Common myeloid progenitor, CD34-positive (primary cell): ENCODE measurements around the gene KRTAP12-3.

ENCODE experiments used
- CTCF ChIA-PET: fragments of 350-600 bp; sonication (Branson Sonifier 250); formaldehyde crosslinking; loops from one replicate; lab custom pipeline; 2021; ENCODE audit warnings: antibody characterized with exemption; lab: Charles Lee
- POLR2A ChIA-PET: fragments of 350-600 bp; sonication (Branson Sonifier 250); formaldehyde crosslinking; loops from one replicate; lab custom pipeline; 2021; ENCODE audit warnings: antibody characterized with exemption; lab: Charles Lee
- DNase-seq, 3 donors: peaks; one replicate each; pipeline versions ENCODE4 v3.0.0 to v3.0.0-alpha.2; 2013
- H3K27ac ChIP-seq, 2 experiments: 1 replicate in 1 of 2; 2 replicates in 1 of 2; pipeline ENCODE4 v1.7.0; 2013; ENCODE audit warnings: inconsistent platforms in 2 of 2, low read length in 2 of 2, mild to moderate bottlenecking in 2 of 2, low read depth in 1 of 2, moderate library complexity in 1 of 2; ENCODE audit not compliant: severe bottlenecking in 2 of 2, insufficient read depth in 1 of 2, poor library complexity in 1 of 2
- H3K27me3 ChIP-seq, 5 experiments: replicated peaks in 2 of 5; 1 replicate in 3 of 5; 2 replicates in 2 of 5; pipeline versions ENCODE4 v1.6.1 to v1.7.0; 2013; ENCODE audit warnings: low read length in 4 of 5, mild to moderate bottlenecking in 2 of 5, moderate library complexity in 2 of 5, inconsistent platforms in 1 of 5; ENCODE audit not compliant: insufficient read depth in 5 of 5, control insufficient read depth in 4 of 5
- H3K36me3 ChIP-seq, 4 experiments: 1 replicate in 2 of 4; 2 replicates in 2 of 4; pipeline versions ENCODE4 v1.6.1 to v1.7.0; 2013; ENCODE audit warnings: low read length in 3 of 4, control low read depth in 1 of 4, mild to moderate bottlenecking in 1 of 4; ENCODE audit not compliant: control insufficient read depth in 4 of 4, insufficient read depth in 4 of 4
- H3K4me1 ChIP-seq, 4 experiments: 1 replicate in 3 of 4; 2 replicates in 1 of 4; pipeline versions ENCODE4 v1.6.1 to v1.7.1; 2013; ENCODE audit warnings: low read length in 3 of 4, mild to moderate bottlenecking in 3 of 4, control low read depth in 1 of 4, inconsistent platforms in 1 of 4, moderate library complexity in 1 of 4; ENCODE audit not compliant: control insufficient read depth in 4 of 4, insufficient read depth in 4 of 4; ENCODE audit errors: control extremely low read depth in 1 of 4
- H3K4me3 ChIP-seq, 7 experiments: 1 replicate in 4 of 7; 2 replicates in 3 of 7; pipeline versions ENCODE4 v1.5.1 to v1.7.0; 2013; ENCODE audit warnings: mild to moderate bottlenecking in 7 of 7, low read length in 6 of 7, moderate library complexity in 6 of 7, inconsistent platforms in 2 of 7, low read depth in 2 of 7, control low read depth in 1 of 7; ENCODE audit not compliant: insufficient read depth in 4 of 7, control insufficient read depth in 1 of 7; ENCODE audit errors: extremely low read depth in 1 of 7
- H3K9me3 ChIP-seq, 5 experiments: 1 replicate in 4 of 5; 2 replicates in 1 of 5; pipeline versions ENCODE4 v1.6.1 to v1.7.1; 2013; ENCODE audit warnings: low read length in 4 of 5, mild to moderate bottlenecking in 2 of 5, inconsistent platforms in 1 of 5, low read depth in 1 of 5, moderate library complexity in 1 of 5; ENCODE audit not compliant: control insufficient read depth in 4 of 5, insufficient read depth in 2 of 5; ENCODE audit errors: control extremely low read depth in 1 of 5
- WGBS: methylation state at CpG from one replicate; pipeline ENCODE4 v1.1.5; 2013; ENCODE audit not compliant: insufficient coverage; 5-methylcytosine and 5-hydroxymethylcytosine counted together

KRTAP12-3 gene

GRCh38 chr21:44702973-44703730 lies 45.4 kb downstream of the KRTAP12-3 start:
- 52% methylated on average over 16 of the region's 16 CpGs for WGBS
- POLR2A ChIA-PET, result no interaction called here
- Histone ChIP-seq H3K4me1 (no peaks in the 10 kb centered on the region), H3K27ac (no peak overlapping the region), H3K27me3 (peaks cover 0 to 91% (median 33%) of the 10 kb centered on the region in 5 experiments), H3K9me3 (peaks cover 0 to 13% (median 10%) of the 10 kb centered on the region in 5 experiments), H3K4me3 (no peak overlapping the region), H3K36me3 (peaks cover 0 to 4% (median 0%) of the 10 kb centered on the region in 4 experiments)
- no peak for DNase-seq
- CTCF ChIA-PET, result no interaction called here

GRCh38 chr21:44703731-44704635 lies 46.3 kb downstream of the KRTAP12-3 start:
- H3K4me3 ChIP-seq, result no peak overlapping the region
- no peak for DNase-seq
- no peak overlapping the region for H3K27ac ChIP-seq
- peaks cover 0 to 4% (median 0%) of the 10 kb centered on the region in 4 experiments for H3K36me3 ChIP-seq
- ChIA-PET CTCF (no interaction called here), POLR2A (no interaction called here)
- H3K9me3 ChIP-seq, result peaks cover 0 to 13% (median 10%) of the 10 kb centered on the region in 5 experiments
- no peaks in the 10 kb centered on the region for H3K4me1 ChIP-seq
- H3K27me3 ChIP-seq, result peaks cover 0 to 91% (median 39%) of the 10 kb centered on the region in 5 experiments
- WGBS, result 33% methylated on average over 11 of the region's 13 CpGs

DNA sequence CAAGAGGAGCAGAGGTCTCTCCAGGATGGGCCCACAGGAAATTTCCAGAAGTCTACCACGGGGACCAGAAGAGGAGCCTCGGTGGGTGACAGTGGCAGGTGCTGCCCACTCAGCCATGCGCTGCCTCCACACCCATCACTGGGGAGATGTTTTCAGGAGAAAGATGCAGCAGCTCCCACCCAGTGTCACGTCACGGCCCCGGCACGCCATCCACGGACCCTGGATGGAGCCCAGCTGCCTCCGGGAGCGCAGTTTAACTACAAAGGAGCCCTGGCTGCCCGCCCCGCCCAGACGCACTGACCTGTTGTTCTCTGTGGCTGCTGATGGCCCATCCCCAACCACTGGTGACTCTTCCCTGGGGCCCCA lies 46.9 kb downstream of the KRTAP12-3 start:
- Histone ChIP-seq H3K9me3 (peaks cover 0 to 13% (median 10%) of the 10 kb centered on the region in 5 experiments), H3K27me3 (peaks cover 0 to 91% (median 39%) of the 10 kb centered on the region in 5 experiments), H3K4me3 (no peak overlapping the region), H3K36me3 (peaks cover 0 to 4% (median 0%) of the 10 kb centered on the region in 4 experiments), H3K27ac (no peak overlapping the region), H3K4me1 (peaks cover 0 to 5% (median 0%) of the 10 kb centered on the region in 4 experiments)
- DNase-seq, result no peak
- ChIA-PET CTCF (no interaction called here), POLR2A (no interaction called here)
- 10% methylated on average over 9 of the region's 13 CpGs for WGBS

DNA sequence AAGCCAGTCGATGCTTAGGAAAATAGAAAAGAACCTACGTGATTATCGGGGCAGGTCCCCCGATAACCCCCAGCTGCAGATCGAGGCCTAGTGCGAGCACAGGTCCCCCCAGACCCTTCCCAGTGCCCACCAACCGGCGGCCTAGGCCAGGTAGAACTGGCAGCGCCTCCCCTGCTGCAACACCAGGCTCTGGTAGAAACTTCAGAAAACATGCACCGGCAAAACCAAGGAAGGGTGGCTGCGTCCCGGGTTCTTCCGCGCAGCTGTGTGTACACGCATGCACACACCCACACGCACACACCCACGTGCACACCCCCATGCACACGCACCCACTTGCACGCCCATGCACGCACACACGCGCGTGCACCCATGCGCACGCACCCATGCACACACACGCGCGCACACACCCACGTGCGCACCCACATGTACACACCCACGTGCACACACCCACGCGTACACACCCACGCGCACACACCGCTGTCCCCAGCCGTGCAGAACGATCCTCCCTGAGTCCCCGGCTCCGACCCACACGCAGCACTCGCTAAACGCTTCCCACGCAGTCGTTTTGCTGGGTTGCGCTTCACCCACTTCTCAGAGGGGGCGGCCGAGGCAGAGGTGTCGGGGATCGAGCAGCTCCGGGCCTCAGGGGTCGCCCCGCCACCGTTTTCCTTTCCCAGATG lies 48.4 kb downstream of the KRTAP12-3 start:
- H3K9me3 ChIP-seq, result peaks cover 0 to 13% (median 10%) of the 10 kb centered on the region in 5 experiments
- no peak overlapping the region for H3K27ac ChIP-seq
- DNase-seq, result no peak
- H3K4me3 ChIP-seq, result no peak overlapping the region
- CTCF ChIA-PET, result no interaction called here
- WGBS, result 8% methylated on average over 31 of the region's 54 CpGs
- POLR2A ChIA-PET, result no interaction called here
- H3K27me3 ChIP-seq, result peaks cover 0 to 91% (median 47%) of the 10 kb centered on the region in 5 experiments
- peaks cover 0 to 4% (median 0%) of the 10 kb centered on the region in 4 experiments for H3K36me3 ChIP-seq
- peaks cover 0 to 8% (median under 1%) of the 10 kb centered on the region in 4 experiments for H3K4me1 ChIP-seq

DNA sequence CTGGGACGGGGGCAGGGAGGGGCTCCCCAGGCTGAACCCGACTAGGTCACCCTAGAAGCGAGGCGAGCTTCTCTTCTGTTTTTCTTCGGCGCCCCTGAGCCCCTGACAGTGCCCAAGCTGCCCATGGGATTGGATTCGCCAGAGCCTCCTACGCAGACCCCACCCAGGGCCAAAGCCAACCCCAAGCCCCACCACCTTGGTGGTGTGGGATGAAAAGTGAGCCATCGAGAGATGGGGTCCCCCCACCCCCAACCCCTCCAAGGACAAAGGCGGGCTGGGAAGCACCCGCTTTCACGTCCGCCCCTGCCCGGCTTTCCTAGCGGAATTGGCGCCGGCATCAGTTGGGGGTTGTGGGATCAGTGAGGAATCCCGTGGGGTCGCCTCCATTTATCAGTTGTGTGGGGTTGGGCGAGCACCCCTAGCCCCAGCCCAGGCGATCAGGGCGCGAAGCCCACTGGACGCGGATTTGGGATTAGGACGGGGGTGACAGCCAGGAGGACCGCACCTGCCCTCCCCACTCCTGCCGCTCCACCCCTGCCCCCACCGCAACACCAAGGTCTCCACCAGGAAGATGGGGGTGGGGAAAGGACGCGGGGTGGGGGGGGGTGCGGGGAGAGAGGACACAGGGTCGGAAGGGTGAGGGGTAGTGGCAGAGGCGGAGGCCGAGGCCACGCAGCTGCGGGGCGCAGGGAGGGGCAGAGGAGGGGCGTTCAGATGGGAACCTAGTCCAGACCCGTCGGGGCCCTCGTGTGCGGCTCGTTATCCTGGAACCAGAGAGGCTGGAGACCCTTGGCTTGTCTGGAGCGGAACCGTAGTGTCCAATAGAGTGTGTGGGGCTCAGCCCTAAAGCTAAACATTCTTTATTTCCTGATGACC lies 49.2 kb downstream of the KRTAP12-3 start:
- Histone ChIP-seq H3K9me3 (peaks cover 0 to 13% (median 10%) of the 10 kb centered on the region in 5 experiments), H3K4me3 (no peak overlapping the region), H3K27me3 (peaks cover 0 to 91% (median 49%) of the 10 kb centered on the region in 5 experiments), H3K36me3 (peaks cover 0 to 4% (median 0%) of the 10 kb centered on the region in 4 experiments), H3K4me1 (peaks cover 0 to 8% (median 3%) of the 10 kb centered on the region in 4 experiments), H3K27ac (no peak overlapping the region)
- POLR2A ChIA-PET, result no interaction called here
- 6% methylated on average over 21 of the region's 46 CpGs for WGBS
- CTCF ChIA-PET, result no interaction called here
- DNase-seq, result no peak
